IMR-90 (cell line): ENCODE data around the gene CCDC69. TPM values are rescaled to one million over a fixed set of nuclear protein-coding genes. Genes with fewer than 3 reads are reported as not detected.
"Not testable (repeated sequence)": the region's sequence is repeated elsewhere in the genome, so short reads cannot be mapped to it uniquely, and the experiment has no call there.

ENCODE experiments used
- ATAC-seq: fragments of 200-7000 bp; cut with Tn5 transposase; 2 replicates; pipeline ENCODE4 v1.9.1; 2020; ENCODE audit warnings: low read depth, mild to moderate bottlenecking, moderate library complexity
- BruUV-seq: library from RNA; stranded (reverse); fragments of 400-500 nt; replicated peaks from 2 replicates; lab custom pipeline; 2021; lab: Mats Ljungman, UMichigan
- CTCF ChIA-PET: fragments of 300-600 bp; formaldehyde crosslinking; extraction: SDS; loops from one replicate; lab custom pipeline; 2021; ENCODE audit warnings: antibody characterized with exemption; lab: Yijun Ruan, JAX
- POLR2A ChIA-PET: fragments of 300-600 bp; sonication (Branson Sonifier 250); formaldehyde crosslinking; loops from one replicate; lab custom pipeline; 2022; ENCODE audit warnings: antibody characterized with exemption; ENCODE audit not compliant: unreplicated experiment; lab: Charles Lee
- DNase-seq: peaks from one replicate; pipeline ENCODE4 v3.0.0; 2013
- H2AFZ ChIP-seq: replicated peaks from 2 replicates; pipeline ENCODE3; 2013; ENCODE audit warnings: low read length, mild to moderate bottlenecking; ENCODE audit not compliant: poor library complexity
- H2AK5ac ChIP-seq: 2 replicates; pipeline ENCODE4 v1.6.1; 2013; ENCODE audit warnings: low read depth, low read length, inconsistent platforms
- H2AK9ac ChIP-seq: replicated peaks from 2 replicates; pipeline ENCODE3; 2013; ENCODE audit warnings: mild to moderate bottlenecking, low read depth, low read length, moderate library complexity; ENCODE audit not compliant: poor library complexity
- H2BK120ac ChIP-seq: 2 replicates; pipeline ENCODE4 v1.6.1; 2013; ENCODE audit warnings: low read depth, low read length, inconsistent platforms
- H2BK15ac ChIP-seq: 3 replicates; pipeline ENCODE4 v1.6.1; 2013; ENCODE audit warnings: low read depth, low read length, inconsistent platforms
- H2BK20ac ChIP-seq: 2 replicates; pipeline ENCODE4 v1.6.1; 2013; ENCODE audit warnings: low read depth, mild to moderate bottlenecking, inconsistent platforms, low read length, moderate library complexity
- H2BK5ac ChIP-seq: 2 replicates; pipeline ENCODE4 v1.6.1; 2013; ENCODE audit warnings: mild to moderate bottlenecking, low read depth, low read length, inconsistent platforms; ENCODE audit not compliant: poor library complexity, severe bottlenecking
- H3K14ac ChIP-seq: replicated peaks from 2 replicates; pipeline ENCODE4 v1.6.1; 2013; ENCODE audit warnings: low read depth, low read length, inconsistent platforms
- H3K18ac ChIP-seq: 2 replicates; pipeline ENCODE4 v1.6.1; 2013; ENCODE audit warnings: low read depth, low read length, control low read depth
- H3K23ac ChIP-seq: 2 replicates; pipeline ENCODE4 v1.6.1; 2013; ENCODE audit warnings: low read depth, low read length, inconsistent platforms
- H3K27ac ChIP-seq: 2 replicates; pipeline ENCODE4 v1.5.1; 2013; ENCODE audit warnings: mild to moderate bottlenecking, control low read depth, low read length; ENCODE audit not compliant: insufficient read depth
- H3K27me3 ChIP-seq: 2 replicates; pipeline ENCODE4 v1.6.1; 2013; ENCODE audit warnings: low read length; ENCODE audit not compliant: control insufficient read depth, insufficient read depth
- H3K36me3 ChIP-seq: 2 replicates; pipeline ENCODE4 v1.6.1; 2013; ENCODE audit warnings: low read length, mixed read lengths; ENCODE audit not compliant: control insufficient read depth, insufficient read depth
- H3K4ac ChIP-seq: 2 replicates; pipeline ENCODE4 v1.6.1; 2013; ENCODE audit warnings: low read depth, low read length, inconsistent platforms
- H3K4me1 ChIP-seq: 2 replicates; pipeline ENCODE4 v1.6.1; 2013; ENCODE audit warnings: low read length, mixed read lengths; ENCODE audit not compliant: control insufficient read depth, insufficient read depth
- H3K4me2 ChIP-seq: 2 replicates; pipeline ENCODE4 v1.6.1; 2013; ENCODE audit warnings: low read depth, mild to moderate bottlenecking, control low read depth, low read length, moderate library complexity
- H3K4me3 ChIP-seq: 2 replicates; pipeline ENCODE4 v1.5.1; 2013; ENCODE audit warnings: low read depth, mild to moderate bottlenecking, control low read depth, low read length, moderate library complexity; ENCODE audit not compliant: insufficient read depth
- H3K56ac ChIP-seq: 2 replicates; pipeline ENCODE4 v1.6.1; 2013; ENCODE audit warnings: low read length, inconsistent platforms; ENCODE audit not compliant: insufficient read depth; ENCODE audit errors: extremely low read depth
- H3K79me1 ChIP-seq, 2 experiments: 2 replicates each; pipeline ENCODE4 v1.6.1; 2013; ENCODE audit warnings: low read length in 2 of 2, inconsistent platforms in 1 of 2, low read depth in 1 of 2
- H3K9ac ChIP-seq: 2 replicates; pipeline ENCODE4 v1.6.1; 2013; ENCODE audit warnings: low read depth, low read length, control low read depth
- H3K9me1 ChIP-seq: 2 replicates; pipeline ENCODE4 v1.6.1; 2013; ENCODE audit warnings: low read length, inconsistent platforms; ENCODE audit not compliant: insufficient read depth
- H3K9me3 ChIP-seq: 2 replicates; pipeline ENCODE4 v1.6.1; 2013; ENCODE audit warnings: low read length; ENCODE audit not compliant: control insufficient read depth, insufficient read depth
- H4K20me1 ChIP-seq: 2 replicates; pipeline ENCODE4 v1.6.1; 2013; ENCODE audit warnings: low read length, inconsistent platforms; ENCODE audit not compliant: insufficient read depth
- H4K5ac ChIP-seq: 2 replicates; pipeline ENCODE4 v1.6.1; 2013; ENCODE audit warnings: mild to moderate bottlenecking, low read depth, low read length, control low read depth
- H4K8ac ChIP-seq, 2 experiments: 2 replicates each; pipeline ENCODE4 v1.6.1; 2013; ENCODE audit warnings: low read depth in 2 of 2, low read length in 2 of 2, control low read depth in 1 of 2, inconsistent platforms in 1 of 2
- H4K91ac ChIP-seq: 2 replicates; pipeline ENCODE4 v1.6.1; 2013; ENCODE audit warnings: low read depth, low read length, inconsistent platforms; ENCODE audit not compliant: insufficient read depth
- NFE2L2 ChIP-seq: fragments of 150-350 bp; IDR thresholded peaks from 2 replicates; pipeline ENCODE4 v1.6.1; 2016; ENCODE audit warnings: low read depth, mild to moderate bottlenecking, low read length
- WGBS, 2 experiments: methylation state at CpG; one replicate each; pipeline versions ENCODE4 v1.1.5 to v1.1.7; 2013; ENCODE audit warnings: missing lambda C conversion rate in 2 of 2; ENCODE audit not compliant: insufficient read length in 1 of 2; ENCODE audit errors: extremely low coverage in 2 of 2; 5-methylcytosine and 5-hydroxymethylcytosine counted together
- dilution Hi-C: fragments of 300-500 bp; cut with HindIII; formaldehyde crosslinking; loops from one replicate; pipeline ENCODE4 v1.14.3; 2018; ENCODE audit warnings: low sequenced_read_pairs; ENCODE audit not compliant: unreplicated experiment
- in situ Hi-C: fragments of 300-500 bp; cut with MboI; formaldehyde crosslinking; loops from 3 replicates; pipeline ENCODE4 v1.14.3; 2019; ENCODE audit warnings: low sequenced_read_pairs, inconsistent platforms, mixed read lengths
- intact Hi-C: fragments of 100-400 bp; cut with micrococcal nuclease; formaldehyde crosslinking; loops from 2 replicates; pipeline ENCODE4 v1.10.0; 2022
- polyA plus RNA-seq, 3 experiments: library from polyadenylated mRNA; depleted of rRNA; stranded (reverse); fragments of >200 nt; gene quantifications; 2 replicates each; pipeline ENCODE4 v1.2.3, GENCODE V29; 2012; ENCODE audit warnings: low replicate concordance in 1 of 3
- total RNA-seq: library from RNA; depleted of rRNA; stranded (reverse); fragments of >200 nt; gene quantifications from 2 replicates; pipeline ENCODE4 v1.2.3, GENCODE V29; 2012
- TF ChIP-seq, protein P1 (sequence below): conservative IDR thresholded peaks from 2 replicates; pipeline ENCODE4 v1.5.1; 2012; ENCODE audit warnings: mild to moderate bottlenecking, low read depth, low read length, improper control_type of control experiment
- TF ChIP-seq, protein P2 (sequence below): fragments of 150-350 bp; IDR thresholded peaks from 2 replicates; pipeline ENCODE4 v1.6.1; 2017; ENCODE audit warnings: mild to moderate bottlenecking, antibody characterized with exemption, low read length, low read depth

The CCDC69 gene
- total and polyA plus RNA-seq, 2 of the 4 experiments (the other 2 are of a cell fraction), result 0.36 to 0.48 TPM

DNA sequence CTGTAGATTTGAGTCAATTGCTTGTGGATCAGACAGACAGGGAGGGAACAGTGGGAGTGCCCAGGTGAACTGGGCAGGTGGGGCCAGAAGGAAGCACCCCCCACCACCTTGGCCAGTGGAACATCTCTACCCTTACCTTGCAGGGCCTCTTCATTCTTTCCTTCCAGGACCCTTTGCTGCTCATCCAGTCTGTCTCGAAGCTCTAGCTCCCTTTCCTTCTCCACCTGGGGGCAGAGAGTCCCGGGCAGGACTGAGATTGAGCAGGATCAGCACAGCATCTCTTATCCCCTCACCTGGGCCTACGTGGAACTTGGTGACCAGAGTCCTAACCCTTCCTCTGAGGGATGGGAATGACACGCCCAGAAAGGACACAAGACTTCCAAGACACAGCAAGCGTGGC is 25.0 kb downstream of the CCDC69 start:
- no peak overlapping the region for H2AK5ac ChIP-seq
- H3K56ac ChIP-seq, result no peak overlapping the region
- in situ Hi-C loops (no loop called here), dilution Hi-C loops (no loop called here), intact Hi-C loops (no loop called here)
- TF ChIP-seq, protein P1, sequence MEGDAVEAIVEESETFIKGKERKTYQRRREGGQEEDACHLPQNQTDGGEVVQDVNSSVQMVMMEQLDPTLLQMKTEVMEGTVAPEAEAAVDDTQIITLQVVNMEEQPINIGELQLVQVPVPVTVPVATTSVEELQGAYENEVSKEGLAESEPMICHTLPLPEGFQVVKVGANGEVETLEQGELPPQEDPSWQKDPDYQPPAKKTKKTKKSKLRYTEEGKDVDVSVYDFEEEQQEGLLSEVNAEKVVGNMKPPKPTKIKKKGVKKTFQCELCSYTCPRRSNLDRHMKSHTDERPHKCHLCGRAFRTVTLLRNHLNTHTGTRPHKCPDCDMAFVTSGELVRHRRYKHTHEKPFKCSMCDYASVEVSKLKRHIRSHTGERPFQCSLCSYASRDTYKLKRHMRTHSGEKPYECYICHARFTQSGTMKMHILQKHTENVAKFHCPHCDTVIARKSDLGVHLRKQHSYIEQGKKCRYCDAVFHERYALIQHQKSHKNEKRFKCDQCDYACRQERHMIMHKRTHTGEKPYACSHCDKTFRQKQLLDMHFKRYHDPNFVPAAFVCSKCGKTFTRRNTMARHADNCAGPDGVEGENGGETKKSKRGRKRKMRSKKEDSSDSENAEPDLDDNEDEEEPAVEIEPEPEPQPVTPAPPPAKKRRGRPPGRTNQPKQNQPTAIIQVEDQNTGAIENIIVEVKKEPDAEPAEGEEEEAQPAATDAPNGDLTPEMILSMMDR, result no peak
- no peak for TF ChIP-seq NFE2L2
- TF ChIP-seq, protein P2, sequence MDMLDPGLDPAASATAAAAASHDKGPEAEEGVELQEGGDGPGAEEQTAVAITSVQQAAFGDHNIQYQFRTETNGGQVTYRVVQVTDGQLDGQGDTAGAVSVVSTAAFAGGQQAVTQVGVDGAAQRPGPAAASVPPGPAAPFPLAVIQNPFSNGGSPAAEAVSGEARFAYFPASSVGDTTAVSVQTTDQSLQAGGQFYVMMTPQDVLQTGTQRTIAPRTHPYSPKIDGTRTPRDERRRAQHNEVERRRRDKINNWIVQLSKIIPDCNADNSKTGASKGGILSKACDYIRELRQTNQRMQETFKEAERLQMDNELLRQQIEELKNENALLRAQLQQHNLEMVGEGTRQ, result no peak
- no peak overlapping the region for H3K18ac ChIP-seq
- ATAC-seq, result no peak
- no peak overlapping the region for H2AK9ac ChIP-seq
- H2BK15ac ChIP-seq, result no peak overlapping the region
- H2BK5ac ChIP-seq, result no peak overlapping the region
- H3K4me2 ChIP-seq, result no peak overlapping the region
- ChIA-PET POLR2A (no interaction called here), CTCF (no interaction called here)
- BruUV-seq, result no TSS peak
- no peak overlapping the region for H3K27ac ChIP-seq
- no peak overlapping the region for H3K14ac ChIP-seq
- H4K91ac ChIP-seq, result no peak overlapping the region
- no peak overlapping the region for H2BK20ac ChIP-seq
- no peak overlapping the region for H2AFZ ChIP-seq
- no peak overlapping the region for H4K5ac ChIP-seq
- no peak overlapping the region for H3K4ac ChIP-seq
- H3K36me3 ChIP-seq, result no peaks in the 10 kb centered on the region
- H3K9me3 ChIP-seq, result no peaks in the 10 kb centered on the region
- no CpG with 5 or more reads among the region's 5 CpGs for WGBS, 2 experiments
- H3K9me1 ChIP-seq, result no peaks in the 10 kb centered on the region
- H3K27me3 ChIP-seq, result peaks cover 7% of the 10 kb centered on the region
- no peak overlapping the region for H3K9ac ChIP-seq
- DNase-seq, result no peak
- H3K23ac ChIP-seq, result no peak overlapping the region
- no peaks in the 10 kb centered on the region for H4K20me1 ChIP-seq
- no peak overlapping the region for H3K4me3 ChIP-seq
- no peaks in the 10 kb centered on the region for H3K4me1 ChIP-seq
- no peak overlapping the region for H4K8ac ChIP-seq
- no peaks in the 10 kb centered on the region for H3K79me1 ChIP-seq
- H2BK120ac ChIP-seq, result no peak overlapping the region

DNA sequence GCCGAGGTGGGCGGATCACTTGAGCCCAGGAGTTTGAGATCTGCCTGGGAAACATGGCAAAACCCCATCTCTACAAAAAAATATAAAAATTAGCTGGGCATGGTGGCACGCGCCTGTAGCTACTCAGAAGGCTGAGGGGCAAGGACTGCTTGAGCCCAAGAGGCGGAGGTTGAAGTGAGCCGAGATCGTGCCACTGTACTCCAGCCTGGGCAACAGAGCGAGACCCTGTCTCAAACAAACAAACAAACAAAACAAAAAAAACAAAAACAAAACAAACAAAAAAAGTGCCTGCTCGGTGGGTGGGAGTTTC is 26.6 kb downstream of the CCDC69 start:
- dilution Hi-C loops, result not testable (repeated sequence)

More for the DNA sequence above, 26.6 kb downstream of the CCDC69 start:
- H3K4me3 ChIP-seq, H3K79me1 ChIP-seq, POLR2A ChIA-PET, intact Hi-C loops, H4K8ac ChIP-seq, H2AFZ ChIP-seq, H3K4ac ChIP-seq, DNase-seq, H3K27ac ChIP-seq, H3K18ac ChIP-seq, CTCF ChIA-PET, H2BK20ac ChIP-seq, H4K5ac ChIP-seq, H3K4me1 ChIP-seq, H2BK15ac ChIP-seq, H4K91ac ChIP-seq, H3K36me3 ChIP-seq, H2AK9ac ChIP-seq, in situ Hi-C loops, H3K23ac ChIP-seq, H3K9ac ChIP-seq, H4K20me1 ChIP-seq, H2AK5ac ChIP-seq, H2BK5ac ChIP-seq, ATAC-seq, H3K14ac ChIP-seq, H3K27me3 ChIP-seq, H2BK120ac ChIP-seq, H3K4me2 ChIP-seq, H3K9me3 ChIP-seq, H3K9me1 ChIP-seq, BruUV-seq, H3K56ac ChIP-seq: not testable (repeated sequence)
- no CpG with 5 or more reads among the region's 9 CpGs for WGBS, 2 experiments
